ENCODE measurements around the gene TMEM158. TPM values are rescaled to one million over a fixed set of nuclear protein-coding genes. Genes with fewer than 3 reads are reported as not detected.

TMEM158 gene
- total RNA-seq, 2 experiments from 2014 or later, result not detected

DNA sequence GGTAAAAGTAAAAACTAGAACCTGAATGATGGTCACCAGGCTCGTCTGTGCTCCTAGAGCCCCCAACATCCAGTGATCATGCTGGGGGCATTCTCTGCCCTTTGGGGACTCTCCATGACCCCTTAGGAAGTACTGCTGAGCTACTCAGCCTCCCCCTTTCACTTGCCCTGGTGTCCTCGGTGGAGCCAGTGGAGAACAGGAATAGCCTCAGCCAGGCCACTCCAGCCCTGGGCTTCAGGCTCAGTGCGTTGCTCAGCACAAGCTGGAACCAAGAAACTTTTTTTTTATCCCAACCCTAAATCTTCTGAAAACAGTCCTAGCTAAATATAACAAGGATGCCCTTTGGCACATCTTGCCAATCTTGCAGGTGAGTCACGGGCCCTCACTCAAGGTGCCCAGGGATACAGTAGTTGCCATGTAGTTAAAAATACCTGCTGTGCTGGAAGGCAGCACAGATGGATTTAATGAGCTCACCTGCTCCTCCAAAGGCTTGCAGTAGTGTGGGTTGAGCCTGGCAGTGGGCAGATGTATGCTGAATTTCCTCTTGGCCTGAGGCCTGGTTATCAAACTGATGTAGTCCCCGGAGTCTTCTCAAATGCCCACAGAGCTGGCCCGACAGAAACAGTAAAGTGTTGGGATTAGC, 46.9 kb upstream of the TMEM158 start:
- H3K27me3 Mint-ChIP-seq, result peaks cover 20% of the 10 kb centered on the region

GRCh38 chr3:45272032-45272810, 46.1 kb upstream of the TMEM158 start:
- intact Hi-C loops (cut with DNase I, micrococcal nuclease), result no loop called here

More for the DNA sequence above, 46.9 kb upstream of the TMEM158 start:
- no peak overlapping the region for H3K4me3 Mint-ChIP-seq
- H3K27ac ChIP-seq (ENCODE audit: low read depth in 1 of 2, low read length in 2 of 2), result no peak overlapping the region
- no peaks in the 10 kb centered on the region for H3K4me1 Mint-ChIP-seq (ENCODE audit: low read depth)
- TF ChIP-seq, protein P1, sequence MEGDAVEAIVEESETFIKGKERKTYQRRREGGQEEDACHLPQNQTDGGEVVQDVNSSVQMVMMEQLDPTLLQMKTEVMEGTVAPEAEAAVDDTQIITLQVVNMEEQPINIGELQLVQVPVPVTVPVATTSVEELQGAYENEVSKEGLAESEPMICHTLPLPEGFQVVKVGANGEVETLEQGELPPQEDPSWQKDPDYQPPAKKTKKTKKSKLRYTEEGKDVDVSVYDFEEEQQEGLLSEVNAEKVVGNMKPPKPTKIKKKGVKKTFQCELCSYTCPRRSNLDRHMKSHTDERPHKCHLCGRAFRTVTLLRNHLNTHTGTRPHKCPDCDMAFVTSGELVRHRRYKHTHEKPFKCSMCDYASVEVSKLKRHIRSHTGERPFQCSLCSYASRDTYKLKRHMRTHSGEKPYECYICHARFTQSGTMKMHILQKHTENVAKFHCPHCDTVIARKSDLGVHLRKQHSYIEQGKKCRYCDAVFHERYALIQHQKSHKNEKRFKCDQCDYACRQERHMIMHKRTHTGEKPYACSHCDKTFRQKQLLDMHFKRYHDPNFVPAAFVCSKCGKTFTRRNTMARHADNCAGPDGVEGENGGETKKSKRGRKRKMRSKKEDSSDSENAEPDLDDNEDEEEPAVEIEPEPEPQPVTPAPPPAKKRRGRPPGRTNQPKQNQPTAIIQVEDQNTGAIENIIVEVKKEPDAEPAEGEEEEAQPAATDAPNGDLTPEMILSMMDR (IDR thresholded peaks at IDR 0.05), result no peak
- H3K9me3 Mint-ChIP-seq, result peaks cover 14% of the 10 kb centered on the region
- DNase-seq (no peak), ATAC-seq (ENCODE audit: poor library complexity) (no peak)
- no peak overlapping the region for H3K4me3 ChIP-seq (ENCODE audit: low read length)
- H3K36me3 Mint-ChIP-seq (ENCODE audit: low read depth), result no peaks in the 10 kb centered on the region
- intact Hi-C loops (cut with DNase I, micrococcal nuclease), result no loop called here
- H3K4me1 ChIP-seq (ENCODE audit: insufficient read depth, low read length), result no peaks in the 10 kb centered on the region
- H3K9me3 ChIP-seq (ENCODE audit: control insufficient read depth in 1 of 2, insufficient read depth in 1 of 2, low read length in 2 of 2), result peaks cover 0 to 3% of the 10 kb centered on the region in 2 experiments
- ChIA-PET POLR2A (no interaction called here), CTCF (no interaction called here)
- peaks cover 6 to 9% of the 10 kb centered on the region in 2 experiments for H3K27me3 ChIP-seq (ENCODE audit: control insufficient read depth in 1 of 2, insufficient read depth in 2 of 2, low read length in 2 of 2)
- H3K27ac Mint-ChIP-seq, result no peak overlapping the region
- no peaks in the 10 kb centered on the region for H3K36me3 ChIP-seq (ENCODE audit: insufficient read depth, low read length)

GRCh38 chr3:45269952-45270351, 43.9 kb upstream of the TMEM158 start:
- Histone ChIP-seq H3K4me1 (ENCODE audit: insufficient read depth, low read length) (no peaks in the 10 kb centered on the region), H3K4me3 (ENCODE audit: low read length) (no peak overlapping the region), H3K27ac (ENCODE audit: low read depth in 1 of 2, low read length in 2 of 2) (no peak overlapping the region), H3K36me3 (ENCODE audit: insufficient read depth, low read length) (no peaks in the 10 kb centered on the region), H3K9me3 (ENCODE audit: control insufficient read depth in 1 of 2, insufficient read depth in 1 of 2, low read length in 2 of 2) (no peaks in the 10 kb centered on the region), H3K27me3 (ENCODE audit: control insufficient read depth in 1 of 2, insufficient read depth in 2 of 2, low read length in 2 of 2) (peaks cover 0 to 6% of the 10 kb centered on the region in 2 experiments)
- Mint-ChIP-seq H3K27me3 (peaks cover 11% of the 10 kb centered on the region), H3K4me3 (no peak overlapping the region), H3K9me3 (no peaks in the 10 kb centered on the region), H3K27ac (no peak overlapping the region), H3K36me3 (ENCODE audit: low read depth) (no peaks in the 10 kb centered on the region), H3K4me1 (ENCODE audit: low read depth) (no peaks in the 10 kb centered on the region)
- ChIA-PET CTCF (no interaction called here), POLR2A (no interaction called here)
- TF ChIP-seq, protein P1 (IDR thresholded peaks at IDR 0.05), result no peak
- DNase-seq (no peak), ATAC-seq (ENCODE audit: poor library complexity) (no peak)
- intact Hi-C loops (cut with DNase I, micrococcal nuclease), result no loop called here

More at GRCh38 chr3:45272032-45272810, 46.1 kb upstream of the TMEM158 start:
- Mint-ChIP-seq H3K36me3 (ENCODE audit: low read depth) (no peaks in the 10 kb centered on the region), H3K4me3 (no peak overlapping the region), H3K27me3 (peaks cover 17% of the 10 kb centered on the region), H3K9me3 (peaks cover 10% of the 10 kb centered on the region), H3K27ac (no peak overlapping the region), H3K4me1 (ENCODE audit: low read depth) (no peaks in the 10 kb centered on the region)
- Histone ChIP-seq H3K4me3 (ENCODE audit: low read length) (no peak overlapping the region), H3K27me3 (ENCODE audit: control insufficient read depth in 1 of 2, insufficient read depth in 2 of 2, low read length in 2 of 2) (peaks cover 6 to 9% of the 10 kb centered on the region in 2 experiments), H3K27ac (ENCODE audit: low read depth in 1 of 2, low read length in 2 of 2) (no peak overlapping the region), H3K4me1 (ENCODE audit: insufficient read depth, low read length) (no peaks in the 10 kb centered on the region), H3K9me3 (ENCODE audit: control insufficient read depth in 1 of 2, insufficient read depth in 1 of 2, low read length in 2 of 2) (peaks cover 0 to 3% of the 10 kb centered on the region in 2 experiments), H3K36me3 (ENCODE audit: insufficient read depth, low read length) (no peaks in the 10 kb centered on the region)
- DNase-seq, result no peak
- POLR2A ChIA-PET, result no interaction called here
- CTCF ChIA-PET, result no interaction called here
- TF ChIP-seq, protein P1 (IDR thresholded peaks at IDR 0.05), result no peak
- no peak for ATAC-seq (ENCODE audit: poor library complexity)
